Kidney (tissue), 14 donors: ENCODE data around the gene WNT16. TPM values are rescaled to one million over a fixed set of nuclear protein-coding genes. Genes with fewer than 3 reads are reported as not detected.

Experiments
- DNase-seq, 5 donors: peaks; one replicate each; pipeline ENCODE4 v3.0.0-alpha.2; 2013 to 2020
- FAIRE-seq: peaks from 2 replicates; lab custom pipeline; 2012; peaks lifted over from hg19 to GRCh38; lab: Jason Lieb, UNC
- H3K27ac ChIP-seq, 2 donors: one replicate each; pipeline ENCODE4 v1.7.0; 2013; ENCODE audit warnings: low read depth in 2 of 2, low read length in 2 of 2, inconsistent platforms in 1 of 2
- H3K27me3 ChIP-seq: one replicate; pipeline ENCODE4 v1.7.1; 2013; ENCODE audit warnings: low read length, inconsistent platforms; ENCODE audit not compliant: control insufficient read depth, insufficient read depth
- H3K36me3 ChIP-seq, 3 donors: one replicate each; pipeline versions ENCODE4 v1.7.0 to v1.7.1; 2013; ENCODE audit warnings: low read length in 3 of 3, control low read depth in 1 of 3, inconsistent platforms in 1 of 3; ENCODE audit not compliant: insufficient read depth in 3 of 3, control insufficient read depth in 2 of 3
- H3K4me1 ChIP-seq, 3 donors: one replicate each; pipeline versions ENCODE4 v1.7.0 to v1.7.1; 2013; ENCODE audit warnings: low read length in 3 of 3, inconsistent platforms in 1 of 3, low read depth in 1 of 3; ENCODE audit not compliant: control insufficient read depth in 2 of 3, insufficient read depth in 2 of 3
- H3K4me3 ChIP-seq, 3 donors: one replicate each; pipeline versions ENCODE4 v1.7.0 to v1.8.1; 2013; ENCODE audit warnings: low read length in 3 of 3, control low read depth in 1 of 3, inconsistent platforms in 1 of 3
- H3K9ac ChIP-seq, 3 donors: one replicate each; pipeline versions ENCODE4 v1.7.0 to v1.7.1; 2013; ENCODE audit warnings: low read length in 3 of 3, control low read depth in 1 of 3, inconsistent platforms in 1 of 3
- H3K9me3 ChIP-seq, 3 donors: one replicate each; pipeline versions ENCODE4 v1.7.0 to v1.7.1; 2013; ENCODE audit warnings: low read length in 3 of 3, control low read depth in 1 of 3, inconsistent platforms in 1 of 3; ENCODE audit not compliant: control insufficient read depth in 2 of 3, insufficient read depth in 1 of 3
- CTCF ChIP-seq: IDR thresholded peaks from 3 replicates; pipeline ENCODE4 v1.5.1; 2012; ENCODE audit warnings: mild to moderate bottlenecking, moderate library complexity, borderline replicate concordance; ENCODE audit not compliant: insufficient read depth; ENCODE audit errors: extremely low read depth
- intact Hi-C: fragments of 100-400 bp; cut with DNase I; formaldehyde crosslinking; loops from one replicate; pipeline ENCODE4 v1.11.1; 2022
- polyA plus RNA-seq: library from polyadenylated mRNA; stranded (reverse); fragments of 350-450 nt; fragmentation: Illumina TruSeq; extraction: RNeasy Lipid Tissue Mini Kit (QIAGEN cat#74804); gene quantifications from one replicate; pipeline ENCODE4 v1.2.3, GENCODE V29; 2014; ENCODE audit warnings: low read depth, low replicate concordance; ENCODE audit not compliant: insufficient read depth
- total RNA-seq: library from RNA; stranded (reverse); fragmentation: NEBNext Ultra II Directional; extraction: Animal tissue kit (Norgen Biotek cat#: 25700); gene quantifications from one replicate; pipeline ENCODE4 v1.2.1, GENCODE V29; 2021
- donor health status: control.
- donor health status: control.
- donor health status: control.
- donor health status: control.
- donor health status: control.
- donor health status: DM: yes; HTN: yes; CAD: no.
- donor health status: Normal renal cell carcinoma (clear cell type).

WNT16 gene
- total and polyA plus RNA-seq, 2 donors from 2014 or later: not detected

GRCh38 chr7:121388950-121389349, 60.1 kb downstream of the WNT16 start:
- Histone ChIP-seq H3K36me3 (no peaks in the 10 kb centered on the region), H3K4me3 (no peak overlapping the region), H3K4me1 (peaks cover 0 to 8% (median 3%) of the 10 kb centered on the region in 3 donors), H3K27ac (no peak overlapping the region), H3K9ac (no peak overlapping the region), H3K9me3 (no peaks in the 10 kb centered on the region), H3K27me3 (no peaks in the 10 kb centered on the region)
- TF ChIP-seq CTCF: no peak
- no peak for DNase-seq
- intact Hi-C loops: no loop called here
- FAIRE-seq: no peak

- FAIRE-seq: no peak
- Histone ChIP-seq H3K9me3 (no peaks in the 10 kb centered on the region), H3K4me3 (no peak overlapping the region), H3K27ac (no peak overlapping the region), H3K9ac (no peak overlapping the region), H3K27me3 (no peaks in the 10 kb centered on the region), H3K4me1 (peaks cover 2 to 8% (median 4%) of the 10 kb centered on the region in 3 donors), H3K36me3 (no peaks in the 10 kb centered on the region)
- DNase-seq: no peak
- TF ChIP-seq CTCF: no peak
- intact Hi-C loops: no loop called here
Measured at GRCh38 chr7:121390109-121390508, 61.3 kb downstream of the WNT16 start.

GRCh38 chr7:121390617-121391016, 61.8 kb downstream of the WNT16 start:
- TF ChIP-seq CTCF: no peak
- H3K4me1 ChIP-seq: peaks cover 2 to 5% (median 4%) of the 10 kb centered on the region in 3 donors
- no peaks in the 10 kb centered on the region for H3K27me3 ChIP-seq
- FAIRE-seq: no peak
- no peaks in the 10 kb centered on the region for H3K9me3 ChIP-seq
- H3K36me3 ChIP-seq: no peaks in the 10 kb centered on the region
- no peak for DNase-seq
- no peak overlapping the region for H3K27ac ChIP-seq
- H3K4me3 ChIP-seq: no peak overlapping the region
- no peak overlapping the region for H3K9ac ChIP-seq
- intact Hi-C loops: no loop called here

Other genes starting within 250 kb of the WNT16 start
- gene FAM3C, start 67.3 kb downstream of the WNT16 start, total RNA-seq: 82.6 TPM
- 49.5 TPM for gene FAM3C, start 67.3 kb downstream of the WNT16 start, polyA plus RNA-seq